Uterus (tissue), 4 donors: ENCODE data around the gene B3GALNT2. TPM values are rescaled to one million over a fixed set of nuclear protein-coding genes. Genes with fewer than 3 reads are reported as not detected.

ENCODE experiments used
- DNase-seq, 2 donors: peaks; one replicate each; pipeline ENCODE4 v3.0.0-alpha.2; 2019 to 2020
- H3K27ac ChIP-seq, 2 donors: fragments of 200-600 bp; sonication (generic); 1 replicate in 1 of 2; 2 replicates in 1 of 2; pipeline ENCODE4 v1.5.1; 2016 to 2018
- H3K27me3 ChIP-seq, 2 donors: fragments of 200-600 bp; sonication (generic); one replicate each; pipeline ENCODE4 v1.5.1; 2018 to 2019; ENCODE audit warnings: control low read depth in 1 of 2
- H3K36me3 ChIP-seq, 2 donors: fragments of 200-600 bp; sonication (generic); one replicate each; pipeline ENCODE4 v1.5.1; 2019; ENCODE audit warnings: control low read depth in 1 of 2
- H3K4me1 ChIP-seq, 2 donors: fragments of 200-600 bp; sonication (generic); one replicate each; pipeline ENCODE4 v1.5.1; 2018 to 2019; ENCODE audit warnings: control low read depth in 1 of 2
- H3K4me3 ChIP-seq, 2 donors: fragments of 200-600 bp; sonication (generic); 1 replicate in 1 of 2; 2 replicates in 1 of 2; pipeline ENCODE4 v1.5.1; 2018 to 2019; ENCODE audit warnings: mild to moderate bottlenecking in 1 of 2
- H3K9me3 ChIP-seq, 2 donors: fragments of 200-600 bp; sonication (generic); one replicate each; pipeline ENCODE4 v1.5.1; 2019; ENCODE audit warnings: control low read depth in 1 of 2
- POLR2A ChIP-seq, 2 donors: fragments of 450-650 bp; IDR thresholded peaks; one replicate each; pipeline ENCODE4 v1.6.1; 2016; ENCODE audit warnings: antibody characterized with exemption in 2 of 2, mild to moderate bottlenecking in 1 of 2, moderate library complexity in 1 of 2
- intact Hi-C: fragments of 100-400 bp; cut with DNase I; formaldehyde crosslinking; loops from one replicate; pipeline ENCODE4 v1.15.1; 2023; ENCODE audit warnings: low total_unique reads
- total RNA-seq, 4 donors: library from RNA; depleted of rRNA in 3 of 4; stranded (reverse); fragments of >200 nt in 3 of 4; gene quantifications; one replicate each; pipeline versions ENCODE4 v1.1.0 to v1.2.4, GENCODE V29; 2014 to 2023
- TF ChIP-seq, protein P1 (sequence below), 4 experiments: fragments of 200-600 bp in 2 of 4; fragments of 450-650 bp in 2 of 4; sonication (generic) in 2 of 4; IDR thresholded peaks; one replicate each; pipeline ENCODE4 v1.5.1; 2016 to 2019; ENCODE audit warnings: antibody characterized with exemption in 4 of 4, mild to moderate bottlenecking in 2 of 4, moderate library complexity in 1 of 4
- donor health status: DM: yes; HTN: yes; CAD: no.

B3GALNT2 gene
- total RNA-seq, 4 donors from 2014 or later = 4.4 to 55.4 (median 38.6) TPM

DNA sequence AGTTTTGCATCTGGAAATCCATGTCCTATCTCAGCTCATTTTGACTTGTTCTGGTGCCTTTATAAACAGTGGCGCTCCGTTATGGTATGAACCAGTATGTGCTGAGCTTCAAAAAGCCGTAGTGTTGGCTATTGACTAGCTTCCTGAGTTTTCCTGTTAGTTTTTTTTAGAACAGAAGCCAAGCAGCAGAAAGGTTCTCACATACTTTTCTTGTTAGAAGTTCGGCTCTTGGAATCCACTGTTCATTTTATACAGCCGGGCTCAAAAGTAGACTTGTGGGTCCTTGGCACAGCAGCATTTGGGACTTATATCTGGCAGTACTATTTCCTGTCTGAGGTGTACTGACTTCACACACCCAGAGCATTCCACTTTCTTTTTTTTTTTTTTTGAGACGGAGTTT, 73.3 kb downstream of the B3GALNT2 start:
- TF ChIP-seq, protein P1, sequence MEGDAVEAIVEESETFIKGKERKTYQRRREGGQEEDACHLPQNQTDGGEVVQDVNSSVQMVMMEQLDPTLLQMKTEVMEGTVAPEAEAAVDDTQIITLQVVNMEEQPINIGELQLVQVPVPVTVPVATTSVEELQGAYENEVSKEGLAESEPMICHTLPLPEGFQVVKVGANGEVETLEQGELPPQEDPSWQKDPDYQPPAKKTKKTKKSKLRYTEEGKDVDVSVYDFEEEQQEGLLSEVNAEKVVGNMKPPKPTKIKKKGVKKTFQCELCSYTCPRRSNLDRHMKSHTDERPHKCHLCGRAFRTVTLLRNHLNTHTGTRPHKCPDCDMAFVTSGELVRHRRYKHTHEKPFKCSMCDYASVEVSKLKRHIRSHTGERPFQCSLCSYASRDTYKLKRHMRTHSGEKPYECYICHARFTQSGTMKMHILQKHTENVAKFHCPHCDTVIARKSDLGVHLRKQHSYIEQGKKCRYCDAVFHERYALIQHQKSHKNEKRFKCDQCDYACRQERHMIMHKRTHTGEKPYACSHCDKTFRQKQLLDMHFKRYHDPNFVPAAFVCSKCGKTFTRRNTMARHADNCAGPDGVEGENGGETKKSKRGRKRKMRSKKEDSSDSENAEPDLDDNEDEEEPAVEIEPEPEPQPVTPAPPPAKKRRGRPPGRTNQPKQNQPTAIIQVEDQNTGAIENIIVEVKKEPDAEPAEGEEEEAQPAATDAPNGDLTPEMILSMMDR (IDR thresholded peaks at IDR 0.05) = no peak
- no peak for TF ChIP-seq POLR2A (IDR thresholded peaks at IDR 0.05)
- Histone ChIP-seq H3K4me1 (no peaks in the 10 kb centered on the region), H3K9me3 (no peaks in the 10 kb centered on the region), H3K36me3 (no peaks in the 10 kb centered on the region), H3K4me3 (no peak overlapping the region), H3K27ac (no peak overlapping the region), H3K27me3 (no peaks in the 10 kb centered on the region)
- intact Hi-C loops = no loop called here
- DNase-seq = no peak

DNA sequence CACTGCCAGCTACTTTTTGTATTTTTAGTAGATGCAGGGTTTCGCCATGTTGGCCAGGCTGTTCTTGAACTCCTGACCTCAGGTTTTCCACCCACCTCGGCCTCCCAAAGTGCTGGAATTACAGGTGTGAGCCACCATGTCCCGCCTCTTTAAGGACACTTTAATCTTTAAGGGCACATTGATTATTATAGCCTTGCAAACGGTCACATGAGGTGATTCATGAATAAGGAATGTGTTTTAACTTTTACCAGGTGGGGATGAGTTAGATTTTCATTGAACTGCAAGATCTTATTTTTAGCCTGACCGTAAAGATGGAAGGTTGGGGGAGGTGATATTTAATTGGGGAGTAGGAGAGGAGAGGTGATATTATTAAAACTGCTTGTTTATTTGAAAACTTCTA, 75.1 kb downstream of the B3GALNT2 start:
- Histone ChIP-seq H3K36me3 (no peaks in the 10 kb centered on the region), H3K27me3 (no peaks in the 10 kb centered on the region), H3K4me1 (no peaks in the 10 kb centered on the region), H3K27ac (no peak overlapping the region), H3K9me3 (no peaks in the 10 kb centered on the region), H3K4me3 (no peak overlapping the region)
- no peak for DNase-seq
- no peak for TF ChIP-seq POLR2A (IDR thresholded peaks at IDR 0.05)
- TF ChIP-seq, protein P1 (IDR thresholded peaks at IDR 0.05) = no peak
- intact Hi-C loops = no loop called here

DNA sequence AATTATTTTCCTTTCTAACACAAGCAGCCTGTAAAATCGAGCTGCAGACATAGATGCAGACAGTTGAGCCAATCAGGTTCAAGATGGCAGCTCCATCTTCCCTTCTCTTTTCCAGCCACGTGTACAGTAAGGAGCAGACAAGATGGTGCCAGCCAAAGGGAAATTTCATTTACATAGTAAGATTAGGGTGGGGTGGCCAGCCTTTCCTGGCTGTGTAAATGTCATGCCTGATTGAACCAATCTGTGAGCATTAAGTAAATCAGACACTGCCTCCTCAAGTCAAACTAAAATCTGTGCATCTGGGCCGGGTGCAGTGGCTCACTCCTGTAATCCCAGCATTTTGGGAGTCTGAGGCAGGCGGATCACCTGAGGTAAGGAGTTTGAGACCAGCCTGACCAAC, 76.8 kb downstream of the B3GALNT2 start:
- Histone ChIP-seq H3K27ac (no peak overlapping the region), H3K4me1 (no peaks in the 10 kb centered on the region), H3K4me3 (no peak overlapping the region), H3K9me3 (no peaks in the 10 kb centered on the region), H3K27me3 (no peaks in the 10 kb centered on the region), H3K36me3 (no peaks in the 10 kb centered on the region)
- intact Hi-C loops = no loop called here
- DNase-seq = no peak
- no peak for TF ChIP-seq POLR2A (IDR thresholded peaks at IDR 0.05)

DNA sequence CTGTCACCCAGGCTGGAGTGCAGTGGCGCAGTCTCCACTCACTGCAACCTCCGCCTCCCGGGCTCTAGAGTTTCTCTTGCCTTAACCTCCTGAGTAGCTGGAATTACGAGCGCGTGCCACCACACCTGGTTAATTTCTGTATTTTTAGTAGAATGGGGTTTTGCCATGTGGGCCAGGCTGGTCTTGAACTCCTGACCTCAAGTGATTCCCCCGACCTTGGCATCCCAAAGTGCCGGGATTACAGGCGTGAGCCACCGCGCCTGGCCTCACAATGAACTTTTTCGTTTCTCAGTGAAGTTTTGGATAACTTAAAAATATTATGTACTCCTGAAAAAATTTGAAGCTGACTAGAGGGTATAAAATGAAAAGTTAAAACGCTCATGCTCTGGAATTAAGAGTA, 77.6 kb downstream of the B3GALNT2 start:
- H3K27ac ChIP-seq = no peak overlapping the region
- TF ChIP-seq, protein P1 (IDR thresholded peaks at IDR 0.05) = no peak
- TF ChIP-seq POLR2A (IDR thresholded peaks at IDR 0.05) = no peak
- no peaks in the 10 kb centered on the region for H3K9me3 ChIP-seq
- no peaks in the 10 kb centered on the region for H3K27me3 ChIP-seq
- H3K4me1 ChIP-seq = no peaks in the 10 kb centered on the region
- intact Hi-C loops = no loop called here
- H3K36me3 ChIP-seq = no peaks in the 10 kb centered on the region
- H3K4me3 ChIP-seq = no peak overlapping the region
- DNase-seq = no peak

DNA sequence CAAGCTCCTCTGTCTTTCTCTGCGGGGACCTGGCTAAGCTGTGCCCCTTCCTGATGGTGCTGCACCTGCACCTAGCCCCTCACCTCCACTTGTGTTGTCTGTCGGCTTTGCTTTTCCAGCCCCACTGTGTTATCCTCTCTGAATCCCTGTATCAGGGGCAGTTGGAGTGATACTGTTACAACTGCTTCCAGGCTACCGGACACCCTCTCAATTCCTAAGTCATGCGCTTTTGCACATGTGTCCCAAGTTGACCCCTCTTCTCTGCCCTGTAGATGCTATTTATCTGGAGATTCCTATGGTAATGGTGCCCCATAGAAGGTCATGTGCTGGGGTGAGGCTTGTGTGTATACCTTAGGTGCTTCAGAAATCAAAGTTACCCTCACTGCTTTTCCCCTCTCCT, 78.1 kb downstream of the B3GALNT2 start:
- Histone ChIP-seq H3K4me1 (no peaks in the 10 kb centered on the region), H3K36me3 (no peaks in the 10 kb centered on the region), H3K9me3 (no peaks in the 10 kb centered on the region), H3K27ac (no peak overlapping the region), H3K4me3 (no peak overlapping the region), H3K27me3 (no peaks in the 10 kb centered on the region)
- no peak for DNase-seq
- no peak for TF ChIP-seq POLR2A (IDR thresholded peaks at IDR 0.05)
- TF ChIP-seq, protein P1 (IDR thresholded peaks at IDR 0.05) = no peak
- intact Hi-C loops = no loop called here

DNA sequence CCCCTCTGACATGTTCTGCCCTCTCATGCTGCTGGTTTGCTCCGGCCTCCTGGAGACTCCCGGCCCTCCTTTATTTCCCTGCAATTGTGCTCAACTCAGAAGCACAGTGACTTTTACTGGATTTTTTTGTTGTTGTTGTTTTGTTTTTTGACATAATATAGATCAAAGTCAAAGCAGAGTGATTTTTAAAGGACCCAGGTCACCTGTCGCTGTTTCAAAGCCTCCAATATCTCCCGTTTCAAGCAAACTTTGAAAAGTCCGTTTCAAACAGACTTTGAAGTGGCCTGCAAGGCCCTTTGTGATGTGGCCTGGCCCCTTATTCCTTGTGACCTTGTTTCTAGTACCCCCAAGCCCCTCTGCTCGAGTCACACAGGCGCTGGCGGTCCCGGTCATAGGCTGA, 78.9 kb downstream of the B3GALNT2 start:
- intact Hi-C loops = no loop called here
- Histone ChIP-seq H3K36me3 (no peaks in the 10 kb centered on the region), H3K27me3 (no peaks in the 10 kb centered on the region), H3K9me3 (no peaks in the 10 kb centered on the region), H3K4me3 (no peak overlapping the region), H3K4me1 (no peaks in the 10 kb centered on the region), H3K27ac (no peak overlapping the region)
- TF ChIP-seq, protein P1 (IDR thresholded peaks at IDR 0.05) = no peak
- no peak for TF ChIP-seq POLR2A (IDR thresholded peaks at IDR 0.05)
- no peak for DNase-seq
